Astrocyte (in vitro differentiated cells and primary cell): ENCODE measurements around the gene EML5. TPM values are rescaled to one million over a fixed set of nuclear protein-coding genes. Genes with fewer than 3 reads are reported as not detected.

Experiments
- DNase-seq: peaks from one replicate; pipeline ENCODE4 v3.0.0-alpha.2; 2010; ENCODE audit warnings: low read depth
- FAIRE-seq: peaks from 2 replicates; lab custom pipeline; 2011; peaks lifted over from hg19 to GRCh38; lab: Jason Lieb, UNC
- H2AFZ ChIP-seq: 2 replicates; pipeline ENCODE4 v1.6.0; 2012; ENCODE audit warnings: low read depth, low read length, inconsistent platforms
- H3K27ac ChIP-seq: 2 replicates; pipeline ENCODE4 v1.5.1; 2011; ENCODE audit warnings: low read depth, low read length, inconsistent platforms
- H3K27me3 ChIP-seq: 2 replicates; pipeline ENCODE4 v1.6.0; 2011; ENCODE audit warnings: low read length, inconsistent platforms; ENCODE audit not compliant: insufficient read depth
- H3K36me3 ChIP-seq: 2 replicates; pipeline ENCODE4 v1.5.1; 2011; ENCODE audit warnings: low read length, inconsistent platforms; ENCODE audit not compliant: insufficient read depth
- H3K4me1 ChIP-seq: 2 replicates; pipeline ENCODE4 v1.5.1; 2011; ENCODE audit warnings: low read length, inconsistent platforms; ENCODE audit not compliant: insufficient read depth
- H3K4me2 ChIP-seq: 2 replicates; pipeline ENCODE4 v1.6.0; 2012; ENCODE audit warnings: low read length, inconsistent platforms
- H3K4me3 ChIP-seq: 2 replicates; pipeline ENCODE4 v1.5.1; 2011; ENCODE audit warnings: low read depth, mild to moderate bottlenecking, low read length, inconsistent platforms; ENCODE audit not compliant: insufficient read depth
- H3K79me2 ChIP-seq: 2 replicates; pipeline ENCODE4 v1.6.0; 2012; ENCODE audit warnings: mild to moderate bottlenecking, low read length, inconsistent platforms; ENCODE audit not compliant: insufficient read depth
- H3K9ac ChIP-seq: 2 replicates; pipeline ENCODE4 v1.6.0; 2012; ENCODE audit warnings: mild to moderate bottlenecking, low read length, inconsistent platforms
- H3K9me3 ChIP-seq: 2 replicates; pipeline ENCODE4 v1.5.1; 2012; ENCODE audit warnings: low read depth, mild to moderate bottlenecking, low read length, inconsistent platforms; ENCODE audit not compliant: insufficient read depth
- H4K20me1 ChIP-seq: 2 replicates; pipeline ENCODE4 v1.6.0; 2012; ENCODE audit warnings: low read length, inconsistent platforms; ENCODE audit not compliant: insufficient read depth
- H3K27ac Mint-ChIP-seq: one replicate; pipeline ENCODE4 v1.8.0; 2021; ENCODE audit warnings: mild to moderate bottlenecking, mixed read lengths; ENCODE audit not compliant: unreplicated experiment
- H3K27me3 Mint-ChIP-seq: one replicate; pipeline ENCODE4 v1.8.0; 2021; ENCODE audit warnings: low read depth, mixed read lengths; ENCODE audit not compliant: unreplicated experiment
- H3K36me3 Mint-ChIP-seq: one replicate; pipeline ENCODE4 v1.8.0; 2021; ENCODE audit warnings: low read depth, mixed read lengths; ENCODE audit not compliant: unreplicated experiment
- H3K4me1 Mint-ChIP-seq: one replicate; pipeline ENCODE4 v1.8.0; 2021; ENCODE audit warnings: low read depth, mixed read lengths; ENCODE audit not compliant: unreplicated experiment
- H3K4me3 Mint-ChIP-seq: one replicate; pipeline ENCODE4 v1.8.0; 2021; ENCODE audit warnings: mild to moderate bottlenecking, moderate library complexity, mixed read lengths; ENCODE audit not compliant: unreplicated experiment
- H3K9me3 Mint-ChIP-seq: one replicate; pipeline ENCODE4 v1.8.0; 2021; ENCODE audit warnings: mild to moderate bottlenecking, mixed read lengths; ENCODE audit not compliant: unreplicated experiment
- EZH2 ChIP-seq: IDR thresholded peaks from 2 replicates; pipeline ENCODE4 v1.6.1; 2012; ENCODE audit warnings: mild to moderate bottlenecking, low read length, inconsistent platforms; ENCODE audit not compliant: insufficient read depth
- total RNA-seq: library from RNA; stranded (reverse); gene quantifications from 2 replicates; pipeline ENCODE4 v1.2.1, GENCODE V29; 2021
- TF ChIP-seq, protein P1 (sequence below): IDR thresholded peaks from 2 replicates; pipeline ENCODE4 v1.5.1; 2011; ENCODE audit warnings: low read depth, mild to moderate bottlenecking, inconsistent platforms, low read length, moderate library complexity; ENCODE audit not compliant: insufficient read depth

EML5 gene
- total RNA-seq, 1 donor from 2014 or later = 0.05 TPM

GRCh38 chr14:88785911-88786310 lies 6.8 kb downstream of the EML5 start:
- no peaks in the 10 kb centered on the region for H3K36me3 ChIP-seq
- no peaks in the 10 kb centered on the region for H3K79me2 ChIP-seq
- no peak overlapping the region for H2AFZ ChIP-seq
- Mint-ChIP-seq H3K27ac (no peak overlapping the region), H3K4me1 (no peaks in the 10 kb centered on the region), H3K4me3 (no peak overlapping the region), H3K27me3 (peaks cover 20% of the 10 kb centered on the region), H3K9me3 (peaks cover 8% of the 10 kb centered on the region), H3K36me3 (no peaks in the 10 kb centered on the region)
- H3K27ac ChIP-seq = no peak overlapping the region
- no peaks in the 10 kb centered on the region for H3K4me1 ChIP-seq
- no peaks in the 10 kb centered on the region for H3K9me3 ChIP-seq
- no peak overlapping the region for H3K4me3 ChIP-seq
- H4K20me1 ChIP-seq = no peaks in the 10 kb centered on the region
- H3K4me2 ChIP-seq = no peak overlapping the region
- DNase-seq (no peak), FAIRE-seq (no peak)
- H3K9ac ChIP-seq = no peak overlapping the region
- peaks cover 8% of the 10 kb centered on the region for H3K27me3 ChIP-seq
- TF ChIP-seq EZH2 = no peak
- TF ChIP-seq, protein P1, sequence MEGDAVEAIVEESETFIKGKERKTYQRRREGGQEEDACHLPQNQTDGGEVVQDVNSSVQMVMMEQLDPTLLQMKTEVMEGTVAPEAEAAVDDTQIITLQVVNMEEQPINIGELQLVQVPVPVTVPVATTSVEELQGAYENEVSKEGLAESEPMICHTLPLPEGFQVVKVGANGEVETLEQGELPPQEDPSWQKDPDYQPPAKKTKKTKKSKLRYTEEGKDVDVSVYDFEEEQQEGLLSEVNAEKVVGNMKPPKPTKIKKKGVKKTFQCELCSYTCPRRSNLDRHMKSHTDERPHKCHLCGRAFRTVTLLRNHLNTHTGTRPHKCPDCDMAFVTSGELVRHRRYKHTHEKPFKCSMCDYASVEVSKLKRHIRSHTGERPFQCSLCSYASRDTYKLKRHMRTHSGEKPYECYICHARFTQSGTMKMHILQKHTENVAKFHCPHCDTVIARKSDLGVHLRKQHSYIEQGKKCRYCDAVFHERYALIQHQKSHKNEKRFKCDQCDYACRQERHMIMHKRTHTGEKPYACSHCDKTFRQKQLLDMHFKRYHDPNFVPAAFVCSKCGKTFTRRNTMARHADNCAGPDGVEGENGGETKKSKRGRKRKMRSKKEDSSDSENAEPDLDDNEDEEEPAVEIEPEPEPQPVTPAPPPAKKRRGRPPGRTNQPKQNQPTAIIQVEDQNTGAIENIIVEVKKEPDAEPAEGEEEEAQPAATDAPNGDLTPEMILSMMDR = no peak

- H3K4me3 ChIP-seq = no peak overlapping the region
- FAIRE-seq = no peak
- Mint-ChIP-seq H3K27ac (no peak overlapping the region), H3K27me3 (no peaks in the 10 kb centered on the region), H3K4me1 (no peaks in the 10 kb centered on the region), H3K9me3 (no peaks in the 10 kb centered on the region), H3K4me3 (no peak overlapping the region), H3K36me3 (no peaks in the 10 kb centered on the region)
- no peak for DNase-seq
- no peaks in the 10 kb centered on the region for H3K9me3 ChIP-seq
- no peaks in the 10 kb centered on the region for H3K79me2 ChIP-seq
- no peak overlapping the region for H2AFZ ChIP-seq
- no peaks in the 10 kb centered on the region for H3K27me3 ChIP-seq
- no peaks in the 10 kb centered on the region for H3K36me3 ChIP-seq
- no peak for TF ChIP-seq EZH2
- TF ChIP-seq, protein P1 = no peak
- no peaks in the 10 kb centered on the region for H3K4me1 ChIP-seq
- no peak overlapping the region for H3K9ac ChIP-seq
- H3K4me2 ChIP-seq = no peak overlapping the region
- no peaks in the 10 kb centered on the region for H4K20me1 ChIP-seq
- H3K27ac ChIP-seq = no peak overlapping the region
Observed at GRCh38 chr14:88775532-88775931, 17.2 kb downstream of the EML5 start.

DNA sequence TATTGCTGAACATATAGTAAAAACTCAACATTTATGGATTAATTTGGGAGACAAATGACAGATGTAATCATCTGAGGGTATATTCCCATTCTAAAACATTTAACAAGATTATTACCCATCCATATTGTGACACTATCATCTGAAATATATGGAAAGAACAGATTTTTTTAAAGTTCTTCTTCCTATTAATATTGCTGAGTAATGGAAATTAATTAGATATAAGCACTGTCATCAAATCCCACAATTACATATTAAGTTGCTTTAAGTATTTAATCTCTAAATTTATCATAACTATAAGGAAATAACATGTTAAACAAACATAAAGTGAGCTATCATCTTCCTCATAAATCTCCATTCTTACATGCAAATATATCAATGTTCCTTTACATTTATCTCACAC lies 22.0 kb downstream of the EML5 start:
- Mint-ChIP-seq H3K4me1 (no peaks in the 10 kb centered on the region), H3K27ac (no peak overlapping the region), H3K9me3 (peaks cover 9% of the 10 kb centered on the region), H3K4me3 (no peak overlapping the region), H3K27me3 (no peaks in the 10 kb centered on the region), H3K36me3 (no peaks in the 10 kb centered on the region)
- DNase-seq (no peak), FAIRE-seq (no peak)
- Histone ChIP-seq H3K4me3 (no peak overlapping the region), H3K4me1 (no peaks in the 10 kb centered on the region), H3K4me2 (no peak overlapping the region), H3K36me3 (no peaks in the 10 kb centered on the region), H3K79me2 (no peaks in the 10 kb centered on the region), H4K20me1 (no peaks in the 10 kb centered on the region), H3K27ac (no peak overlapping the region), H3K9ac (no peak overlapping the region), H3K27me3 (no peaks in the 10 kb centered on the region), H3K9me3 (no peaks in the 10 kb centered on the region), H2AFZ (no peak overlapping the region)
- TF ChIP-seq, protein P1 = no peak
- no peak for TF ChIP-seq EZH2
